ENCODE data around the gene SETD3. TPM values are rescaled to one million over a fixed set of nuclear protein-coding genes. Genes with fewer than 3 reads are reported as not detected.

The SETD3 gene
- total RNA-seq, 4 donors from 2014 or later, result 61.9 to 120 (median 68.8) TPM

- TF ChIP-seq CTCF (IDR thresholded peaks at IDR 0.05) (no peak), POLR2A (IDR thresholded peaks at IDR 0.05) (no peak)
- H3K27me3 ChIP-seq, result no peaks in the 10 kb centered on the region
- H3K9me3 ChIP-seq, result no peaks in the 10 kb centered on the region
- no peaks in the 10 kb centered on the region for H3K36me3 ChIP-seq
- DNase-seq, result no peak
- H3K4me3 ChIP-seq, result no peak overlapping the region
- H3K27ac ChIP-seq, result no peak overlapping the region
- no peaks in the 10 kb centered on the region for H3K4me1 ChIP-seq
Observed at GRCh38 chr14:99360774-99361595, 119.7 kb downstream of the SETD3 start.

DNA sequence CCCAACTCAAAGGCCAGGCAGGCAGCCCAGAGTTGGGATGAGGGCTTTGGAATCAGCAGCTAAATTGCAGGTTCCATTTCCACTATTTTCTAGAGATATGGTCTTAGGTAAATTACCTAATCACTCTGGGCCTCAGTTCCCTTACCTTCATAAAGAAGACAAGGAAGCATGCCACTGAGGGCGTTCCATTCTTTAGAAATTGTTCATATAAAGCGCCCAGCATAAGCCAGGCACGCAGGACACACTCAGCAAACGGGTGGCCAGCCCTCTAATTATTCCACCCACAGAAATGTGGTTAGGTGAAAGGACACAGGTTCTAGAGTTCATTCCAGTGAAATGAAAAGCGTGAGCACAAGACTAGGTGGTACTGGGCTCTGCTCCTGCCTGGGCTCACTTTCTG lies 120.8 kb downstream of the SETD3 start:
- Histone ChIP-seq H3K27ac (no peak overlapping the region), H3K4me3 (no peak overlapping the region), H3K36me3 (no peaks in the 10 kb centered on the region), H3K4me1 (no peaks in the 10 kb centered on the region), H3K9me3 (no peaks in the 10 kb centered on the region), H3K27me3 (no peaks in the 10 kb centered on the region)
- TF ChIP-seq POLR2A (IDR thresholded peaks at IDR 0.05), result no peak
- no peak for TF ChIP-seq CTCF (IDR thresholded peaks at IDR 0.05)
- no peak for DNase-seq

DNA sequence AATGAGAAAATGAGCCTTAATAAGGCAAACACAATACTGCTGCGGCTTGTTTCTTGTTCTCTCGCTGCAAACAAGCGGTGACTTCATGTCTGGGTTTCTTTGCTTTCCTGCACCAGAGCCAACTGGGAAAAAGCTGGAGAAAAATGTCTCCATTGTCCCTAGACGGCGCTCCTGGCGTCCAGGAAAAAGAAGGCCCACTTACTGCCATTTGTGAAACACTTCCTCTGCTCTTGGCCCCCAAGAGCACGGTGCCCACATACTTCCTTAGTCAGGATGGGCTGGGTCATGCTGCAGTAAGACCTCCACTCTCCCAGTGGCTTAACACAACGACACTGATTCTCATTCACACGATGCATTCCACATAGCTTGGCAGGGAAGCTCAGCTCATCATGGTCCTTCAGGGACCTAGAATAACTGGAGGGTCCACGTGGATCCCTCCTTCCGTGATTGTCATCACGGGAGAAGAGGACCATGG lies 122.7 kb downstream of the SETD3 start:
- H3K4me3 ChIP-seq, result no peak overlapping the region
- no peaks in the 10 kb centered on the region for H3K36me3 ChIP-seq
- no peak overlapping the region for H3K27ac ChIP-seq
- no peak for DNase-seq
- no peaks in the 10 kb centered on the region for H3K9me3 ChIP-seq
- TF ChIP-seq POLR2A (IDR thresholded peaks at IDR 0.05) (no peak), CTCF (IDR thresholded peaks at IDR 0.05) (no peak)
- H3K4me1 ChIP-seq, result no peaks in the 10 kb centered on the region
- no peaks in the 10 kb centered on the region for H3K27me3 ChIP-seq

GRCh38 chr14:99357151-99357915 lies 123.3 kb downstream of the SETD3 start:
- Histone ChIP-seq H3K9me3 (no peaks in the 10 kb centered on the region), H3K4me1 (no peaks in the 10 kb centered on the region), H3K27me3 (no peaks in the 10 kb centered on the region), H3K27ac (no peak overlapping the region), H3K4me3 (no peak overlapping the region), H3K36me3 (no peaks in the 10 kb centered on the region)
- no peak for DNase-seq
- TF ChIP-seq CTCF (IDR thresholded peaks at IDR 0.05) (no peak), POLR2A (IDR thresholded peaks at IDR 0.05) (no peak)

GRCh38 chr14:99356031-99356608 lies 124.5 kb downstream of the SETD3 start:
- H3K4me1 ChIP-seq, result no peaks in the 10 kb centered on the region
- H3K27ac ChIP-seq, result no peak overlapping the region
- H3K9me3 ChIP-seq, result no peaks in the 10 kb centered on the region
- TF ChIP-seq POLR2A (IDR thresholded peaks at IDR 0.05), result no peak
- no peak for TF ChIP-seq CTCF (IDR thresholded peaks at IDR 0.05)
- H3K36me3 ChIP-seq, result no peaks in the 10 kb centered on the region
- no peak for DNase-seq
- no peak overlapping the region for H3K4me3 ChIP-seq
- no peaks in the 10 kb centered on the region for H3K27me3 ChIP-seq
